ENCODE data around the gene ADGRG7.

- TF ChIP-seq SNRNP70 (optimal IDR thresholded peaks at IDR 0.05; ENCODE audit: low read depth, low read length): no peak
- TF ChIP-seq KAT7 (CRISPR knock-in tag; IDR thresholded peaks at IDR 0.05; ENCODE audit: borderline replicate concordance): no peak
- TF ChIP-seq BCL6 (CRISPR knock-in tag; IDR thresholded peaks at IDR 0.05): no peak
- no peak for TF ChIP-seq YY1 (IDR thresholded peaks at IDR 0.05; ENCODE audit: borderline replicate concordance in 1 of 3, control insufficient read depth in 1 of 3, extremely low read depth in 1 of 3, insufficient read depth in 3 of 3, insufficient read length in 1 of 3, insufficient replicate concordance in 2 of 3, low read depth in 1 of 3, low read length in 2 of 3)
- no peak for TF ChIP-seq ZNF140 (CRISPR knock-in tag; IDR thresholded peaks at IDR 0.05)
Observed at GRCh38 chr3:100719136-100719535, 109.7 kb downstream of the ADGRG7 start.
